ENCODE measurements around the gene KCND1.

Gene KCND1

GRCh38 chrX:48974033-48974432 lies 2.4 kb upstream of the KCND1 start:
- DNase-seq, result no peak

- peak; percentile 13 for DNase-seq
Measured at GRCh38 chrX:48972220-48973164, 848 bp upstream of the KCND1 start.

DNA sequence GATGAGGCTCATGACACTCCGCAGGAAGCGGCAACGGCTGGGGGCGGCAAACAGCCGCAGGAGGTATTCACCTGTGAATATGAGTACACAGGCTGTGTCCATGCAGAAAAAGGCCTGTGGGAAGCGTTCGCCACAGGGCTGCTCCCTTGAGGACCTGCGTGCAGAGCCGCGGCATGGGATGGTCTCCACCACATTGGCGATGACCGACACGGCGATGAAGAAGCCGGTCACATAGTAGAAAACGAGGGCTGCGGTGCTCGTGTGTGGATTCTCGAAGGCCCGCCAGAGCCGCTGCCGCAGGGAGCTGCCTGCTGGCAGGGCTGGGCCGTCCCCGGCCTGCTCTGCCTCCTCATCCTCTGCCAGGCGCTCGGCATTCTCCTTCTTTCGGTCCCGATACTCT lies 2.2 kb downstream of the KCND1 start:
- no peak for DNase-seq

GRCh38 chrX:48968377-48968776 lies 3.3 kb downstream of the KCND1 start:
- no peak for DNase-seq

GRCh38 chrX:48966796-48967579 lies 4.7 kb downstream of the KCND1 start:
- no peak for DNase-seq

DNA sequence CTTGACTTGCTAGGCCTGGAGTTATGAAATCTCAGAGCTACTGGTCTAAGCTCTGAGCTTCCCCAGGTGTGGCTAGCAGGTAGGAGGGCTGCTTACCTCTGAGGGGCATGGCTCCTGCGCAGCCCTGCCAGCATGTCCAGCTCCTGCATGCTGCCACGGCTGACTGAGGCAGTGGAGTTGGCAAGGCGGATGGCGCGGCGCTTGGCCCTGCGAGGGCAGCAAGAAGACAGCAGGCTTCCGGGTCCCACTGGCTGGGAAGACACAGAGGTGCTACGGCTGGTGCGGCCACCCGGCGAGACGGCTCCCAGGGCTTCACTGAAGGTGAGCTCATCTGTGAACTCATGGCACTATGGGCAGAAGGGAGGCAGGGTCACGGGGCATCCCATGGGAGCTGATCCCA lies 5.7 kb downstream of the KCND1 start:
- no peak for DNase-seq

DNA sequence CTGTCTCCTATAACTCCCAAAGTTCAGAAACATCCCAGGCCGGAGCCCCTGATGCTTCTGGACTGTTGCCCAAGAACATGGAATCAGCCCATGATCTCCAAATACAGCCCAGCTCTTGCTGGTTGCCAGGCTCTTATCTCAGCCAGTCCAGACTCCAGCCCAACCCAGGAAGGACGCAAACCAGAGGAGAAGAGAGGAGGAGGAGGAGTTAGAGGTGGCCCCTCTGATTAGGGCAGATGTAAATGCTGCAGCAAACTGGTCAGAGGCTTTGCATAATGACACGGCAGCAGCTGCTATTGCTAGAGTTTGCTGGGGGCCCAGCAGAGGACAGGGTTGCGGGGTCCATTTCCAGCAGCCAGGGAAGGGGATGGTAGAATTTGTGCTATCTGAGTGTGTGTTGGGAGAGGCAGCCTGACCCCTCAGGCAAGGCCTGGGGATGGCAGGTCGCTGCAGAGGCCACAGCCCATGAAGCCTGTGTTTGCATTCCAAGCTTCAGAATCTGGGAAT lies 10.0 kb downstream of the KCND1 start:
- DNase-seq, result no peak

- DNase-seq, result no peak
Measured at GRCh38 chrX:48960291-48960690, 11.4 kb downstream of the KCND1 start.

DNA sequence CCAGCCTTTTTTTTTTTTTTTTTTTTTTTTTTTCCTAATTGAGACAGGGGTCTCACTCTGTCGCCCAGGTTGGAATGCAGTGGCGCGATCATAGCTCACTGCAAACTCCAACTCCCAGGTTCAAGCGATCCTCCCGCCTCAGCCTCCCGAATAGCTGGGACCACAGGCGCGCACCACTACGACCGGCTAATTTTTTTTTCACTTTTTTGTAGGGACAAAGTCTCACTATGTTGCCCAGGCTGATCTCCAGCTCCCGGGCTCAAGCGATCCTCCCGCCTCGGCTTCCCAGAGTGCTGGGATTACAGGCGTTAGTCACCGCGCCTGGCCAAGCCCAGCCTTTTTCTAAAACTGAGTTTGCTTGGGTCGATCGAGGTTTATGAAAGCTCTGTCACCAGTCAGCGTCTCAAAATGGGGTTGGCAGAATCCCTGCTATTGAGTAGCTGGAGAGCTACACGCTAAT lies 13.0 kb downstream of the KCND1 start:
- no peak for DNase-seq

DNA sequence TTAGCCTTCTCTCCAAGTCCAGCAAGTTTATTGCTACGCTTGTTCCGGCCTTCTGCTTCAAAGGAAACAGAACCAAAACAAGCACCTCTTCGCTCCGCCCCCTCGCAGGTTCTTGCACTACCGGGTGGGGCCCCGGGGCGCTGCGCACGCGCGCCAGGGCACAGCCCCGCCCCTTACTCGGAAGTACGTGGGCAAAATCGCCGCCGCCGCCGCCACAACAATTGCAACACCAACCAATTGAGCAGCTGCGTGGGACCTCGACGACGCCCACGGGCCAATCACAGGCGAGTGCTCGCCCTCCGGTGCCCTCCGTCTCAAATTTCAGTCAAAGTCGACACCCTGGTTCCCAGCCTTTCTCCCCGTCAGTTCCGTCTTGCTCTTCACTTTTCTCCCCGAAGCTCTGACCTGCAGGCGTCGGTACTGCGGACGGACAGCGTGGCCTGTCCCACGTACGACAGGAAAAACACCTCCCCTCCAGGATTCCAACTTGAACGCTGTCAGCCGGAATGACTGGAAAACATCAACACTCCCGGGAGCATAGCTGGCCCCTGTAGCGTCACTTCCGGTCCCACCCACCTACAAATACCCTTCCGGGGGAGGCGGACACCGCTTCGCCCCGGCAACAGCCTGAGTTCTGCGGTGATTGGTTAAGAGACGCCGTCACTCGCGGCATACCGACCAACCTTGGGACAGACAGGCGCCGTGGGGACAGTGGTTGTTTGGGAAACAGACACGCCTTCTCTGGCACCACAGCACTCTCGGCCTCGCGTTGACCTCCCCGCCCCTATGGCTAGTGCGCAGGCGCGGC lies 13.6 kb downstream of the KCND1 start:
- peak; percentile 85 for DNase-seq

DNA sequence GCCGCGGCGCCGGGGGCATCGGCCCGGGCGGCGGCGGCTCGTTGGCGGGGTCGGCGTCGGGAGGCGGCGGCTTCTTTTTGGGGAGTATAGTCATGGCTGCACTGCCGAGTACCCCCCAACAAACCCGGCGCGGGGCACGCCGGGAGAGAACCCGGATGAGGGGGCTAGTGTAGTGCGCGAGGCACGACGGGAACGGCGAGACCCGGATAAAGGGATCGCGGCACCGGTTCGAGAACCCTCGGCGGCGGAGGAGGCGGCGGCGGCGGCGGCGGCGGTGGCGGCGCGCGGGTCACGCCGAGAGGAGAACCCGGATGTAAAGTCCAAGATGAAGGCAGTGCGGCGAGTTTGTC lies 14.2 kb downstream of the KCND1 start, which contains the start of gene OTUD5:
Gene OTUD5, minus strand, starts transcription at position 131 of the 350 bp plus-strand sequence. Its CDS starts 37 bp downstream, at position 94.
- peak; percentile 65 for DNase-seq

DNA sequence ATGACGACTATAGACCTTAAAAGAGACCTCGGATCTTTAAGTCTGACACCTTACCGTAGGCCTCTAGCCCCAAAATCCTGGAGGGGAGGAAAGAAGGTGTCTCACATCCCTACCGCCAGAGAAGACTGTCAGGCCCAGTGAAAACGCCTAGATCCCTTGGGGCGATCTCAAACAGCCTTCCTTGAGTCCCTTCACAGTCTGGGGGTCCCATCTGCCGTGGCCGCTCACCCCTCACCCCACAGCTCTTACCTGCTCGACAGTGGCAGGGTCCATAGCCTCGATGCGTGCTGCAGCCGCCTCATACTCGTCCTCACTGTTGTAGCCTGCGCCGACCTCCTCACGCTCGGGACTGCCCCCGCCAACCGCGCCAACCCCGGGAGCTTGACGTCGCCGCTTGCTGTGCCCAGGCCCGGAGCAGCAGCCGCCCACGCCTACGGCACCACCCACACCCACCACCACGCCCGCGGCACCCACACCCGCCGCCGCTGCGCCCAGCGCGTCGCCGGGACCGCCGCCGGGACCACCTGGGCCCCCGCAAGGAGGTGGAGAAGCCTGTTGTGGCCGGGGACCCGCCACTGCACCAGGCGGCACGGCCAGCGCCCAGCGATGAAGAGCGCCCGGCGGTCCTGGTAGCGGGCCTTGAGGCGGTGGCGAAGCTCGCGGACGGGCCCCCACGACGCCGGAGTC lies 14.8 kb downstream of the KCND1 start:
- DNase-seq, result peak; percentile 56

- no peak for DNase-seq
Measured at GRCh38 chrX:48948589-48948988, 23.1 kb downstream of the KCND1 start.

DNA sequence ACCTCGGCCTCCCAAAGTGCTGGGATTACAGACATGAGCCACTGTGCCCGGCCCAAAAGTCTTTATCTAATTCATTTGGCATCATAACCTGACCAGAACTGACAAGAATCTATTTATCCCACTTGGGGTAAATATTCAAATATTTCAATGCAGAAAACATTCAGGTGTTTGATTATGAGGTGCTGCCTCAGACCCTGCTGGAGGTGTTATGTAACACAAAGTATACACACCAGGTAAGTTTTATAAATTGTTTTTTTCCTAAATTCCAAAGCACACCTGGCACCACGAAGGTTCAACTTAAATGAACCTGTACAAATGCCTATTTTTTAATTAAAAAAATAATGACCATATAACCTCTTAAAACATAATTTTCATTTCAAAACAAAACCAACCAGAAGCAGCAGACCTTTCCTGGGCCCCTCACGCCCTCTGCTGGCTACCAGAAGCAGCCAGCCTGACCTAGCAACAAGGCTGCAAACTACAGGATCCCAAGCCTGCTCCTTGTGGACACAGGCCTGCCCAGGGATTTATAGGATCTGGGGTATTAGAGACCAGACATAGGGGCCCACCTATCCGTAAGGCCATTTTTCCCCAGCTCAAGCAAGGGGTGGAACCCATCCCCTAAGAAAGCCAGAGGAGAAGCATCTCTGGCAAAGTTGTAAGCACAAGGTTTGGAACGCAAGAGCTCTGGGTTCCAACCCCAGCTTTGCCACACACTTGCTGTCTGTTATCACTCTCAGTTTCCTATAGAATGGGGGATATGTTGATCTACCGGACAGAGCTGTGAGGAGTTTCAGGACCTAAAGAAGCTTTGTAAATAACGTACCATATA lies 25.9 kb downstream of the KCND1 start:
- peak; percentile 35 for DNase-seq

GRCh38 chrX:48942895-48943294 lies 28.7 kb downstream of the KCND1 start:
- DNase-seq, result no peak

- DNase-seq, result no peak
Measured at GRCh38 chrX:48940404-48940955, 31.2 kb downstream of the KCND1 start.

DNA sequence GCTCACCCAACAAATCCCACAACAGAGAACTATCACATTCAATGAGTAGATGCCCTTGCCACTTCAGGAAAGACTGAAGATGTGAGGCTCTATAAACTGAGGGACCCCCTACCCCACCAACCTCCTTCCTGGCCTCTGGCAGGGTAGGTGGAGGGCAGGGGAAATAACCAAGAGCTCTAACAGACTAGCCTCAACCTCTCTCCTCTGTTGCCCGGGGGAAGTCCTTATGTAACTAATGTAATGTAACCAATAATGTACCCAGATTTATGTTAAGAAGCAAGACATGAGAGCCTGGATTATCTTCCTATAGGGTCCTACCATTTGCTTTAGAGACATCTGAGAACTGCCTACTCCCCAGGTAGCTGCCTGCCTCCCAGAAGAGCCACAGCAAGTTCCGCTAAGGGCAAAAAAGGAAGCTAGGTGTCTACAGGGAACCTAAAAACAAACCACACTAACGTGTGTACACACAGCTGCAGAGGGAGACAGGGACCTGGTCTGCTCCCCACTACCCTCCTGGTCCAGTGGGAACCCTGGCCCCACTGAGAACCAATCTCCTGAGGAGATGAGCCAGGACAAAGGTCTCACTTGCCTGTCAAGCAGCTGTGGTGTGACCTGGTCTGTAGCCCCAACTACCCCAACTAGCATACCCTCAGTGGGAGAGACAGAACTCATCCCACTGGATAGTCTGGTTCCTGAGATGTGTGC lies 32.0 kb downstream of the KCND1 start:
- DNase-seq, result no peak

- peak; percentile 50 for DNase-seq
Measured at GRCh38 chrX:48938721-48939425, 32.8 kb downstream of the KCND1 start.
